ENCODE results near the gene MYH8.

MYH8 gene

GRCh38 chr17:10380631-10381408, 40.9 kb downstream of the MYH8 start:
- DNase-seq, result no peak

DNA sequence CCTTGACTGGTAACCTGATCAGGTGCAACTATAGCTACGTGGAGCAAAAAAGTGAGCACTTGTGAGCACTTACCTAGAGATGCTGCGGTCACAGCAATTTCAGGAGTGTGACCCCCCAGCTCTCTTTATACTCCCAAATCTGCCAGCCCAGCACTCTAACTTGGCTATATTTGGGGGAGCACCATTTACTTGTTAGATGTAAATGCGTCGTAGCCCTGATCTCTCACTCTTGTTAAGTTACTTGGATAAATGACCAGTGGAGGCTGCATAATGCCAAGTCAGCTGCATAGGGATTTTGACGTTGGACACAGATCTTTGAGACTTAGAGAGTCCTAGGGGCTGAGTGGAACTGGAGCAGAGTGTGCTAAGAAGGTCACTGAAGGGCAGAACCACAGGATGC, 48.8 kb downstream of the MYH8 start, which contains the start of gene MYH13:
MYH13 (minus strand) TSS at position 101 of the 400 bp plus-strand sequence. CDS start 8,476 bp downstream, outside the sequence.
- DNase-seq, result no peak

DNA sequence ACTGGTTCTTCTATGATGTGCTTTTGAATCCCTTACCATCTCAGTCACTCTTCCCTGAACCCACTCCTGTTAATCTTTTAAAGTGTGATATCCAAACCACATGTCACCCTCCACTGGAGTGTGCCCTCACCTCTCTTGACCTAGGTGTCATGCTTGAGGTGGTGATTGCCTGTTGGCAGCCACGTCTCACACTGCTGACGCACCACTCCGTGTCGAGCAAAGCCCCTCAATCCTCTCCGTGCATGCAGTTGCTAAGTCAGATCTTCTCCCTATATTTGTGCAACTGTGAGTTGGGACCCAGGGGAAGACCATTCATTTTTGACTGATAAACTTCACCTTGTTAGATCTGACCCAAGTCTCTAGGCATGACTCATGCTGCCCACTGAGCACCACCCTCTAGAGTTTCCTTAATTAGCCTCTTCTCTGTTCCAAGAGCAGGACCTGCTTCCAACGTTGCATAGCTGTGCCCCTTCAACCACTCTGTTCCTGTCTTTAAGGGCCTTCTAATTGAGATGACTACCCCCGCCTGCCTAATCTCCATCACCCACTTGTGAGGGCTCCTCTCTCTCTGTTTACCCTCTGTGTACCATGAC, 51.6 kb downstream of the MYH8 start:
- DNase-seq, result no peak

DNA sequence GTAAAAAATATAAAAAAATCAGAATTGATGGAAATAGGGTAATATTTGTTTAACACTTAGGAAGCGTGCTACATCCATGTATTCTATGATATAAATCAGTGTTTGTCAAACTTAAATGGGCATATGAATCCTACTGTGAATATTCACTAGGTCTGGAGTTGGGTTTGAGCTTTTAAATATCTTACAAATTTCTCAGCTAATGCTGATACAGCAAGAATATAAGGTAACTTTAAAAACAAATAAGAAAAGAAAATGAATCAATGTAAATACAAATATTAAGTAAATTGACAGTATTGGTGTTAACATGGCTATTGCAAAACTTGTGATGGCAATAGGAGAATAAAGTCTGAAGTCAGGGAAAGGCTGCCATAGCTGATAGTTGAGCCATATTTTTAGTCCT, 52.5 kb downstream of the MYH8 start:
- no peak for DNase-seq

GRCh38 chr17:10368561-10368960, 53.2 kb downstream of the MYH8 start:
- no peak for DNase-seq

GRCh38 chr17:10360578-10360977, 61.2 kb downstream of the MYH8 start:
- no peak for DNase-seq

GRCh38 chr17:10357768-10358167, 64.0 kb downstream of the MYH8 start:
- peak; percentile 8 for DNase-seq

DNA sequence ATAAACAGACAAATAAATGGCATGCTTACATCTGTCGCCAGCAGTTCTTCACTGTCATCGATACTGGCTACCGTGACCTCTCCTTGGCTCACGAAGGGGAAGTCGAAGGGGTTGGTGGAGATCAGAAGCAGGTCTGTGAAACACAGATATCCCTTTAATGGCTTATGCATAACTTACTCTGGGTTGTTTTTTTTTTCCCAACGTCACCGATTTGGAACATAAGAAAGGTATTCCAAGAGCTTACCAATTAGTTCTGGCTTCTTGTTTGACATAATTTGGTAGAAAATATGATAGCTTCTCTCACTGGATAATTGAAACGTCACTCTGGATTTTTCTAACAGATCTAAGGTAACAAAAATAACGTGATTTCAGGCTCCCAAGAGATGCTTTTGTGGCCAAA, 67.1 kb downstream of the MYH8 start:
- no peak for DNase-seq

DNA sequence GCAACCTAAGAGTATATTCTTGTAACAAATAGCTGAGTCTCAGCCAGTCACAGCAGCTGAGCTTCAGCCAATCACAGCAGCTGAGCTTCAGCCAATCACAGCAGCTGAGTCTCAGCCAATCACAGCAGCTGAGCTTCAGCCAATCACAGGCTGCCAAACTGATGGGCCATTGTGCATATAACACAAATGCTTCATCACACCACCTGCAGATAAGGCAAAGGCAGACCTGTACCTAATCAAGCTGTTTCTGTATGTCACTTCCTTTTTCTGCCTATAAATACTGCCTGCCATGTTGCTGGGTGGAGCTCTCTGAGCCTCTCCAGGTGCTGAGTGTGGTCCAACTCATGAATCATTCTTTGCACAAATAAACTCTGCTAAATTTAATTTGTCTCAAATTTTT, 68.9 kb downstream of the MYH8 start:
- DNase-seq, result no peak

GRCh38 chr17:10349403-10349802, 72.3 kb downstream of the MYH8 start:
- DNase-seq, result no peak

GRCh38 chr17:10344816-10345215, 76.9 kb downstream of the MYH8 start:
- no peak for DNase-seq

Measured in DMS53 (cell line).